Vagina (tissue), 2 donors: Measurements from ENCODE around the gene NCOR2. TPM values are rescaled to one million over a fixed set of nuclear protein-coding genes. Genes with fewer than 3 reads are reported as not detected.

Experiments used
- DNase-seq, 2 donors: peaks; one replicate each; pipeline ENCODE4 v3.0.0-alpha.2; 2017; ENCODE audit errors: extremely low spot score in 2 of 2
- H3K27ac ChIP-seq: fragments of 200-600 bp; sonication (generic); one replicate; pipeline ENCODE4 v1.5.1; 2019
- H3K27me3 ChIP-seq: fragments of 200-600 bp; sonication (generic); one replicate; pipeline ENCODE4 v1.5.1; 2019
- H3K36me3 ChIP-seq, 2 donors: fragments of 200-600 bp; sonication (generic); one replicate each; pipeline ENCODE4 v1.5.1; 2017 to 2019
- H3K4me1 ChIP-seq: fragments of 200-600 bp; sonication (generic); one replicate; pipeline ENCODE4 v1.5.1; 2019
- H3K4me3 ChIP-seq, 2 donors: fragments of 200-600 bp; sonication (generic); 1 replicate in 1 of 2; 2 replicates in 1 of 2; pipeline ENCODE4 v1.5.1; 2016 to 2019
- H3K9me3 ChIP-seq: fragments of 200-600 bp; sonication (generic); one replicate; pipeline ENCODE4 v1.5.1; 2019
- POLR2A ChIP-seq, 2 donors: fragments of 450-650 bp; IDR thresholded peaks; one replicate each; pipeline ENCODE4 v1.6.1; 2017; ENCODE audit warnings: antibody characterized with exemption in 2 of 2, mild to moderate bottlenecking in 2 of 2, moderate library complexity in 2 of 2
- POLR2AphosphoS5 ChIP-seq, 2 donors: sonication (generic); formaldehyde crosslinking; IDR thresholded peaks; one replicate each; pipeline ENCODE4 v1.9.0; 2017; ENCODE audit warnings: antibody characterized with exemption in 2 of 2, mild to moderate bottlenecking in 2 of 2, low read depth in 1 of 2; ENCODE audit not compliant: insufficient read depth in 1 of 2
- intact Hi-C: fragments of 100-400 bp; cut with DNase I; formaldehyde crosslinking; loops from one replicate; pipeline ENCODE4 v1.15.1; 2023
- total RNA-seq: library from RNA; depleted of rRNA; stranded (reverse); fragments of >200 nt; gene quantifications from one replicate; pipeline ENCODE4 v1.2.3, GENCODE V29; 2016
- TF ChIP-seq, protein P1 (sequence below), 3 experiments: fragments of 450-650 bp in 2 of 3; fragments of 200-600 bp in 1 of 3; sonication (generic) in 1 of 3; IDR thresholded peaks; one replicate each; pipeline ENCODE4 v1.5.1; 2017 to 2019; ENCODE audit warnings: antibody characterized with exemption in 3 of 3, mild to moderate bottlenecking in 2 of 3, moderate library complexity in 2 of 3

Gene NCOR2
- total RNA-seq, 1 donor from 2014 or later: 120 TPM

DNA sequence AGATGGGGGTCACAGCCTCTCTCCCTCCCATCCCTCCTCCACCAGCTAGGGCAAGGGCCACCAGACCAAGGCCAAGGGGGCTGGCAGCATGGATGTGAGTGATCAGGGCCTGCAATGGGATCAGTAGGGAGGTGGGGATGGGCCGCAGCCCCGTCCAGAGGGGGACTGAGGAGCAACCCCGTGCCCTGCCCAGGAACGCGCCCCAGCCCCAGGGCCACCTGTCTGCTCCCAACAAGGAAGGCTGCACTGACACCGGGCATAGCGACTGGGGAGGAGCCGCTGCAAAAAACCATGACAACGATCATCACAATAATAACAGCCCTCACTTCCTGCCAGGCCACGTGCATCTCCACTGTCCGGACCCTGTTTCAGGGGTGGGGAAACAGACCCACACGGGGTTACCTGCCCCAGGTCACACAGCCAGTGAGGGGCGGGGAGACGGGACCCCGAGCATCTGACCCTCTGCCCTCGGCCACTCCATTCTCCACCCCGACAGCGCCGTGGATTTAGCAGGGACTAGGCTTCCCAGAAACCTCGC, 24.3 kb downstream of the NCOR2 start:
- TF ChIP-seq POLR2AphosphoS5 (IDR thresholded peaks at IDR 0.05; ENCODE audit: insufficient read depth in 1 of 2, low read depth in 1 of 2) (peak in 1 of 2 donors; percentile 24), POLR2A (IDR thresholded peaks at IDR 0.05) (no peak)
- TF ChIP-seq, protein P1, sequence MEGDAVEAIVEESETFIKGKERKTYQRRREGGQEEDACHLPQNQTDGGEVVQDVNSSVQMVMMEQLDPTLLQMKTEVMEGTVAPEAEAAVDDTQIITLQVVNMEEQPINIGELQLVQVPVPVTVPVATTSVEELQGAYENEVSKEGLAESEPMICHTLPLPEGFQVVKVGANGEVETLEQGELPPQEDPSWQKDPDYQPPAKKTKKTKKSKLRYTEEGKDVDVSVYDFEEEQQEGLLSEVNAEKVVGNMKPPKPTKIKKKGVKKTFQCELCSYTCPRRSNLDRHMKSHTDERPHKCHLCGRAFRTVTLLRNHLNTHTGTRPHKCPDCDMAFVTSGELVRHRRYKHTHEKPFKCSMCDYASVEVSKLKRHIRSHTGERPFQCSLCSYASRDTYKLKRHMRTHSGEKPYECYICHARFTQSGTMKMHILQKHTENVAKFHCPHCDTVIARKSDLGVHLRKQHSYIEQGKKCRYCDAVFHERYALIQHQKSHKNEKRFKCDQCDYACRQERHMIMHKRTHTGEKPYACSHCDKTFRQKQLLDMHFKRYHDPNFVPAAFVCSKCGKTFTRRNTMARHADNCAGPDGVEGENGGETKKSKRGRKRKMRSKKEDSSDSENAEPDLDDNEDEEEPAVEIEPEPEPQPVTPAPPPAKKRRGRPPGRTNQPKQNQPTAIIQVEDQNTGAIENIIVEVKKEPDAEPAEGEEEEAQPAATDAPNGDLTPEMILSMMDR (IDR thresholded peaks at IDR 0.05): no peak
- intact Hi-C loops: no loop called here
- peak overlapping the region in 1 of 2 donors; percentile 11 for H3K4me3 ChIP-seq
- no peaks in the 10 kb centered on the region for H3K27me3 ChIP-seq
- no peaks in the 10 kb centered on the region for H3K9me3 ChIP-seq
- peaks cover 79% of the 10 kb centered on the region for H3K4me1 ChIP-seq
- DNase-seq: no peak
- no peaks in the 10 kb centered on the region for H3K36me3 ChIP-seq
- peak overlapping the region; percentile 17 for H3K27ac ChIP-seq

DNA sequence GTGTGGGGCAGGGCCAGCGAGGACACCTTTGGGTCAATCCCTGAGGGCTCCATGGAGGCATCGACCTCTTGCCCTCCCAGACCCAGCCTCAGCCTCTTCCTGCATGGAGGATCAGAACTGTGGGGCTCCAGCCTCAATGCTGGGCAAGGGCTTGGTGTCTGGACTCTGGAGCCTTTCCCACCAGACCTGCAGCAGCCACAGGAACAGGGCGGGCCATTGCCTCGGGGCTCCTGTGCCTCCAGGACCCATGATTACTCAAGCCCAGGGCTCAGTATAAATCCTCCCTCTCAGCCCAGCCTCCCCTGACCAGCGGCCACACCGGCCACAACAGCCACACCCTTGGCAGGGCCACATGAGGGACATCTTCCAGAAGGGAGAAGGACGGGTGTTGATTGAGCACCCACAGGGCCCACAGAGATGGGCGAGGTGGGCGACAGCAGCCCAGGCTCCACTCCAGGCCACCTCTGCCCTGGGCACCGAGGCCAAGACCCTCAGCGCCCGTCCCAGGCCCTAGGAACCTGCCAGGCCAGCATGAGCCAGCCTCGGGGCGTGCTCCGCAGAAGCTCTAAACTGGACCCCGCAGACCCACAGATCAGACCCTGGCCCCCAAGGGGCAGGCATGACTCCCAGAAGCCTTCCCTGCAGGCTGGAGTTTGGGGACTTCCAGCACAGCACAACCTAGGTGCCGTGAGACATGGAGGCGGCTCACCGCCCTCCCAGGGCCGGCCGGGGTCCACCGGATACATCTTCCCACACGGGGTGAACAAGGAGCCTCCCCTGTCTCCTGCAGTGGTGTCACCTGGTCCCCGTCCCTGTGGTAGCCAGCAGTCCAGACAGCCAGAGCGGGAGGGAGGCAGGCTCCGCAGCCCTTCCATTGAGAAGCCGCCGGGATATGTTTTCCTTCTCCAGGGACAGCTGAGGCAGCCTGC, 25.1 kb downstream of the NCOR2 start:
- Histone ChIP-seq H3K27ac (no peak overlapping the region), H3K27me3 (no peaks in the 10 kb centered on the region), H3K9me3 (no peaks in the 10 kb centered on the region), H3K4me1 (peaks cover 84% of the 10 kb centered on the region), H3K36me3 (no peaks in the 10 kb centered on the region), H3K4me3 (peak overlapping the region in 1 of 2 donors; percentile 11)
- no peak for DNase-seq
- intact Hi-C loops: no loop called here
- TF ChIP-seq, protein P1 (IDR thresholded peaks at IDR 0.05): no peak
- TF ChIP-seq POLR2A (IDR thresholded peaks at IDR 0.05) (no peak), POLR2AphosphoS5 (IDR thresholded peaks at IDR 0.05; ENCODE audit: insufficient read depth in 1 of 2, low read depth in 1 of 2) (no peak)

DNA sequence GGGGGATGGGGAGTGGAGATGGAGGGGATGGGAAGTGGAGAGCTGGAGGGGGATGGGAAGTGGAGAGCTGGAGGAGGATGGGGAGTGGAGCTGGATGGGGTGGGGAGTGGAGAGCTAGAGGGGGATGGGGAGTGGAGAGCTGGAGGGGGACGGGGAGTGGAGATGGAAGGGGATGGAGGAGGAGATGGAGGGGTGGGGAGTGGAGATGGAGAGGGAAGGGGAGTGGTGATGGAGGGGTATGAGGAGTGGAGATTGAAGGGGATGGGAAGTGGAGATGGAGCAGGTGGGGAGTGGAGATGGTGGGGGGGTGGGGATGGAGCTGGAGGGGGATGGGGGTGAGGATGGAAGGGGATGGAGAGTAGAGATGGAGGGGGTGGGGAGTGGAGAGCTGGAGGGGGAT, 26.1 kb downstream of the NCOR2 start:
- DNase-seq: no peak
- no peaks in the 10 kb centered on the region for H3K9me3 ChIP-seq
- intact Hi-C loops: no loop called here
- H3K27me3 ChIP-seq: no peaks in the 10 kb centered on the region
- no peak overlapping the region for H3K4me3 ChIP-seq
- TF ChIP-seq POLR2AphosphoS5 (IDR thresholded peaks at IDR 0.05; ENCODE audit: insufficient read depth in 1 of 2, low read depth in 1 of 2) (no peak), POLR2A (IDR thresholded peaks at IDR 0.05) (no peak)
- TF ChIP-seq, protein P1 (IDR thresholded peaks at IDR 0.05): no peak
- H3K27ac ChIP-seq: no peak overlapping the region
- peaks cover 80% of the 10 kb centered on the region for H3K4me1 ChIP-seq
- H3K36me3 ChIP-seq: no peaks in the 10 kb centered on the region

DNA sequence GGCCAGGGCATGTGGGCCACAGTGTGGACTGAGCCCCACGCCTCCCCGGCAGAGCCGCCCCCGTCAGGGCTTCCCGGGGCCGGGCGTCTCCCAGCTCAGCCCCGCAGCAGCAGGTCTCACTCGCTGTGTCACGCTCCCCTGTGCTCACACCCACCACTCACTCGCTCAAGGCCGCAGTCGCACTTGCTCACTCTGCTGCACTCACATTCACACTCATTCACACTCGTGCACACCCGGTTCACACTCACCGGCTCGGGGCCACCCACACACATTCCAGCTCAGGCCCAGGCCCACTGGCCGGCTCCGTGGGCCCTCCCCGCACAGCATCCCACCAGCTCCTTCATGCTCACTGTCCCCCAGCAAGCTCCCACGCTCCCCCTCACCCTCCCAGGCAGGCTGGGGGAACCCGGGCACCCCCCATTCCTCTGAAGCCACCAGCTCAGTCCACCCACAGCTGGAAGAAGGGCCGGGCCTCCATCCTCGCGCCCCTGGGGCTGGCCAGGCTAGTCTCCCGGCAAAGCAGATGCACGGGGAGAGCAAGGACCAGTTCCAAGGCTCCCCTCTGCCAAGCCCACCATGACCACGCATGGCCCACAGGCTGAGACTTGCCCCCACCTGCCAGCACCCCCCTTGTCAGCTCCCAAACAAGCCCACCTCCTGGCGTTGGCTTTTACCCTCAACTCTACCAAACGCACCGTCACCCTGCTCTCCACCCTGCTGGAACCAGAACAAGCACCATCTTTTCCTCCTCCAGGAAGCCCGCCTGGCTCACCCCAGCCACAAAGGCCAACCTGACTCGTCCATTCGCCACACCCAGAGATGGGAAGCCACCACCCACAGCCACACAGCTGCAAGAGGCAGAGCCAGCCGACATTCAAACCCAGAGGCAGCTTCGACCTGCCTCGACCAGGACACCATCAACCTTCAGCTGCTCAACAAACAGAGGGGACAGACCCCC, 28.0 kb downstream of the NCOR2 start:
- H3K9me3 ChIP-seq: no peaks in the 10 kb centered on the region
- H3K27ac ChIP-seq: peak overlapping the region; percentile 68
- DNase-seq: no peak
- H3K27me3 ChIP-seq: no peaks in the 10 kb centered on the region
- TF ChIP-seq POLR2A (IDR thresholded peaks at IDR 0.05): no peak
- no peak for TF ChIP-seq POLR2AphosphoS5 (IDR thresholded peaks at IDR 0.05; ENCODE audit: insufficient read depth in 1 of 2, low read depth in 1 of 2)
- TF ChIP-seq, protein P1 (IDR thresholded peaks at IDR 0.05): no peak
- H3K4me3 ChIP-seq: no peak overlapping the region
- H3K4me1 ChIP-seq: peaks cover 61% of the 10 kb centered on the region
- intact Hi-C loops: no loop called here
- no peaks in the 10 kb centered on the region for H3K36me3 ChIP-seq
